BE2C (cell line): Measurements from ENCODE around the gene ME3.

Experiments used
- DNase-seq: peaks from one replicate; pipeline ENCODE4 v3.0.0-alpha.2; 2020
- H3K27me3 ChIP-seq: fragments of 250-450 bp; sonication (Bioruptor Pico); 2 replicates; pipeline ENCODE4 v1.5.1; 2020; ENCODE audit warnings: mild to moderate bottlenecking
- H3K36me3 ChIP-seq: fragments of 250-450 bp; sonication (Bioruptor Pico); 2 replicates; pipeline ENCODE4 v1.5.1; 2020; ENCODE audit warnings: mild to moderate bottlenecking
- H3K4me1 ChIP-seq: fragments of 250-450 bp; sonication (Bioruptor Pico); 2 replicates; pipeline ENCODE4 v1.5.1; 2020
- H3K4me3 ChIP-seq: 2 replicates; pipeline ENCODE4 v1.5.1; 2011; ENCODE audit warnings: low read depth, low read length
- H3K9me3 ChIP-seq: fragments of 250-450 bp; sonication (Bioruptor Pico); 2 replicates; pipeline ENCODE4 v1.5.1; 2020
- CTCF ChIP-seq: IDR thresholded peaks from 2 replicates; pipeline ENCODE4 v1.5.1; 2012; ENCODE audit warnings: mild to moderate bottlenecking, low read depth, low read length

ME3 gene

GRCh38 chr11:86696004-86696403 lies 23.6 kb upstream of the ME3 start:
- H3K9me3 ChIP-seq: no peaks in the 10 kb centered on the region
- no peak overlapping the region for H3K4me3 ChIP-seq
- no peak for DNase-seq
- H3K27me3 ChIP-seq: 0 out of 2 replicates have a peak, but pooled peaks cover 3% of the 10 kb centered on the region
- no peaks in the 10 kb centered on the region for H3K36me3 ChIP-seq
- no peak for TF ChIP-seq CTCF
- no peaks in the 10 kb centered on the region for H3K4me1 ChIP-seq

- H3K9me3 ChIP-seq: no peaks in the 10 kb centered on the region
- DNase-seq: no peak
- no peaks in the 10 kb centered on the region for H3K4me1 ChIP-seq
- TF ChIP-seq CTCF: no peak
- no peaks in the 10 kb centered on the region for H3K36me3 ChIP-seq
- H3K27me3 ChIP-seq: 0 out of 2 replicates have a peak, but pooled peaks cover 3% of the 10 kb centered on the region
- no peak overlapping the region for H3K4me3 ChIP-seq
Measured at GRCh38 chr11:86695373-86695772, 23.0 kb upstream of the ME3 start.

GRCh38 chr11:86693518-86693917 lies 21.1 kb upstream of the ME3 start:
- Histone ChIP-seq H3K4me1 (no peaks in the 10 kb centered on the region), H3K36me3 (no peaks in the 10 kb centered on the region)
- TF ChIP-seq CTCF: no peak

GRCh38 chr11:86692746-86693145 lies 20.3 kb upstream of the ME3 start:
- H3K4me1 ChIP-seq: no peaks in the 10 kb centered on the region
- H3K9me3 ChIP-seq: no peaks in the 10 kb centered on the region
- H3K27me3 ChIP-seq: 0 out of 2 replicates have a peak, but pooled peaks cover 3% of the 10 kb centered on the region
- no peak for TF ChIP-seq CTCF
- H3K36me3 ChIP-seq: no peaks in the 10 kb centered on the region
- no peak overlapping the region for H3K4me3 ChIP-seq
- no peak for DNase-seq

More at GRCh38 chr11:86693518-86693917, 21.1 kb upstream of the ME3 start:
- no peak for DNase-seq
- no peak overlapping the region for H3K4me3 ChIP-seq
- H3K9me3 ChIP-seq: no peaks in the 10 kb centered on the region
- 0 out of 2 replicates have a peak, but pooled peaks cover 3% of the 10 kb centered on the region for H3K27me3 ChIP-seq

GRCh38 chr11:86692317-86692716 lies 19.9 kb upstream of the ME3 start:
- no peak for DNase-seq
- H3K36me3 ChIP-seq: no peaks in the 10 kb centered on the region
- no peak overlapping the region for H3K4me3 ChIP-seq
- 0 out of 2 replicates have a peak, but pooled peaks cover 3% of the 10 kb centered on the region for H3K27me3 ChIP-seq
- H3K4me1 ChIP-seq: no peaks in the 10 kb centered on the region
- H3K9me3 ChIP-seq: no peaks in the 10 kb centered on the region
- no peak for TF ChIP-seq CTCF

GRCh38 chr11:86688398-86689179 lies 16.2 kb upstream of the ME3 start:
- no peak overlapping the region for H3K4me3 ChIP-seq
- no peaks in the 10 kb centered on the region for H3K4me1 ChIP-seq
- TF ChIP-seq CTCF: no peak
- no peaks in the 10 kb centered on the region for H3K36me3 ChIP-seq
- no peaks in the 10 kb centered on the region for H3K9me3 ChIP-seq
- no peaks in the 10 kb centered on the region for H3K27me3 ChIP-seq
- no peak for DNase-seq
